CD4-positive, alpha-beta T cell treated with Interleukin-1 beta for 1 hour (primary cell): ENCODE results near the gene NLGN1.

Source experiments
- DNase-seq, 2 donors: peaks; one replicate each; pipeline ENCODE4 v3.0.0-alpha.2; 2020 to 2022

The NLGN1 gene

DNA sequence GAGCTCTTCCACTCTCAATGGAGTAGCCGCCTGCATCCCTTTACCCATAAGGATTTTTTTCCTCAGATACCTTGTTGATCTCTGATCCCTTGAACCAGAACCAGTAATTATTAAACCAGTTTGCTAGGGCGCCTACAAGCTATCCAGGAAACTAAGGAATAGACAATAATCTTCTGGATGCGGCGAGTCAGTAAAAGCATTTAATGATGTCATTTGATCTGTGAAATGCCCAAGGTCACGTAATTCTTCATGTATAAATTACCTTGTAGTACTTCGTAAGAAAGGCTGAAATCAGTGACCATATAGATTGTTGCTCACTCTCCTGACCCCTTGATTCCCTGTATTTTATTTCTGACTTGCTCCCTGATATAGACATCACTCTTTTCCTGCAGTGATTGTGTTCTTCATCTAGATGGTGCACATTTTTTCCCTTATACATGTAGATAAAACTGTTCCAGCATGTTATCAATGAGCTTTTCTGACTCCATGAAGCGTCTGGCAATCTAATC, 913.0 kb downstream of the NLGN1 start:
- no peak for DNase-seq

GRCh38 chr3:174315225-174315624, 917.7 kb downstream of the NLGN1 start:
- DNase-seq: no peak

GRCh38 chr3:174317005-174317404, 919.5 kb downstream of the NLGN1 start:
- DNase-seq: no peak

- DNase-seq: no peak
Measured at GRCh38 chr3:174318181-174318580, 920.6 kb downstream of the NLGN1 start.

- no peak for DNase-seq
Measured at GRCh38 chr3:174321548-174321947, 924.0 kb downstream of the NLGN1 start.

GRCh38 chr3:174322789-174323188, 925.2 kb downstream of the NLGN1 start:
- no peak for DNase-seq

- no peak for DNase-seq
Measured at GRCh38 chr3:174325171-174325570, 927.6 kb downstream of the NLGN1 start.

DNA sequence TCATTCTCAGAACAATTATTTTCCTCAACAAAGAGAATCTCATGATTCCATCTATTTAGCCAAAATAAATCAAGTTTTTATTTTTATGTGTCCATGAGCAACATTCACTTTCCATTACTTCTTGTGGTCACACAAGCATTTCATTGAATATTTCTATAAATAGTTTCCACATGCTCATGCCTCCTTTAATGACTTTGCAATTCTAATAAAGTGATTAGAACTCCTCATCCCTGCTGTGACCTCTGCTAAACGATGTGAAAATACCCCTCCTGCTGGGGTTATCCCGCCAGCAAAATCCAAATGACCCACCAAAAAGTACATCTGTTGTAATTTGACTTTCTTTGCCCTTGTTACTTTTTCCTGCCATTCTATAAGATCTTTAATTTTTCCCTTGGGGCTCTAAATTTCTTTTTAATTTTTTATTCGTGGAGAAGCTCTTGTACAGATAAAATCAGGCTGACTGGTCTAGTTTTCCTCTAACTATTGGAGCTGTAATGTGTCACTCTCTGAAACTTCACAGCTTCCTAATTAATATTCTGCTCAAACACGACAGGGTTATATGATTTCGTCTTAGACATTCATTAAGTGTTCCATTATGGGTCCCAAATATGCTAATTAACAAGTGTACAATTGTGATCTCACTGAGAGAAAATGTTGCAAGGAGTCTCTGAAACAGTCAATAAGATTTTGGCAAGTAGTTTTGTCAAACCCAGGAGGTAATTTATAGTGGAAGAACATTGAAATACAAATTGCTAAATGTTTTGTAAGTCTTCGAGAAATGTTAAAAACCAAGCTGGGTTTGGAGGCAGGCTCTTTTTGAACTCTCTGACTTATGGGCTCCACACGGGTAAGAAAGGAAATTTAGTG, 928.5 kb downstream of the NLGN1 start:
- DNase-seq: no peak

DNA sequence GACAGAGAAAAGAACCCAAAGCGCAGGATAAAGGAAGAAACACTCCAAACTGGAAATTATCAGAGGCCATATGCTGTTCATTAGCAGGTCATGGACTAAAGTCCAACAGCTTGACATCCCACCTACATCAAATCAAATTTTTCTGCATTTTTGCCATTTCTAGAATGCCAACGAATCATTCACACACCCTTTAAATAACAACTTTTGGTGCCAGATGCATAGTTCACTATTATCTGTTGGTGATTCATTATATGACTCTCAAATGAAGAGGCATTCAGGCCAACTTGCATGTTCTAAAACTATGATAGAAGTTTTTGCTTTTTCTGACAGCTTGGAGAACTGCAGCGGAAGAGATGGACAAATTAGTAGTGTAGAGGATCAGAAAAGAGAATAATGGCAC, 931.8 kb downstream of the NLGN1 start:
- no peak for DNase-seq

GRCh38 chr3:174330303-174330702, 932.8 kb downstream of the NLGN1 start:
- DNase-seq: no peak

- peak in 1 of 2 donors; percentile 4 for DNase-seq
Measured at GRCh38 chr3:174331095-174331800, 933.7 kb downstream of the NLGN1 start.

- DNase-seq: no peak
Measured at GRCh38 chr3:174332391-174332790, 934.8 kb downstream of the NLGN1 start.

- no peak for DNase-seq
Measured at GRCh38 chr3:174333640-174334039, 936.1 kb downstream of the NLGN1 start.

DNA sequence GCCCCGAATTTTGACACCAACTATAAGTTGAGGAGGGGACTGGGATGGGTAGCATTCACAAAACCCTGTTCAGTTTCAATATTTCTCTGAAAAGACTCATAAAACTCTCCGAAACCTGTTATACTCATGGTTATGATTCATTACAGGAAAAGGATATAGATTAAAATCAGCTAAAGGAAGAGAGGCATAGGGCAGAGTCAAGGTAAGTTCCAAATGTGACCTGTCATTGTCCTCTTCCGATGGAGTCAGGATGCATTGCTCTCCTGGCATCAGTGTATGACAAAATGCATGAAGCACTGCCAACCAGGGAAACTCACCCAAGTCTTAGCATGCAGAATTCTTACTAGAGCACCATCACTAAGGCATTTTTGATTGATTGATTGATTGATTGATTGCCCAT, 936.6 kb downstream of the NLGN1 start:
- no peak for DNase-seq

GRCh38 chr3:174335324-174335723, 937.8 kb downstream of the NLGN1 start:
- DNase-seq: no peak

DNA sequence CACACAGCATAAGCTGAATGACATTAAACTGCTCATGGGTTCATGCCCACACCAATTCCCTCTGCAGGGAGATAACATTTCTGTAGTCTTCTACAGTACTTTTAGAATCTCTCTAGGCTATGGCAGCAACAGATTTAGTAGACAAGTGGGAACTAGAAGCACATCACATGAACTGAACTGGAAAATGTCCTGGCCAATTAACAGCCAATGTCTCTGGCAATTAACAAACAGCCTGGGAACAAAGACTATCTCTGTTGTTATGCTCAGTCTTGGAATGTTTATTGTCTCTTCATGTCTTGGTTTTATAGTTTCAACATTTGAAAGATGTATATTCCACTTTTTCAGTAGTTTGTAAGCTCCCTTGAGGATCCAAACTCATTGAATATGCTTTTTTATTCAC, 938.4 kb downstream of the NLGN1 start:
- no peak for DNase-seq
